SU-DHL-6 (cell line): ENCODE results near the gene ZNF662.

Experiments used
- CTCF ChIP-seq: fragments of 200-600 bp; sonication (generic); IDR thresholded peaks from one replicate; pipeline ENCODE4 v1.5.1; 2017; ENCODE audit warnings: antibody characterized with exemption, mild to moderate bottlenecking, low read length, moderate library complexity; ENCODE audit not compliant: insufficient read depth, poor library complexity, severe bottlenecking
- EZH2phosphoT487 ChIP-seq: fragments of 200-600 bp; sonication (generic), shearing (Covaris generic); conservative IDR thresholded peaks from 2 replicates; pipeline ENCODE4 v1.6.1; 2018; ENCODE audit warnings: mild to moderate bottlenecking, antibody characterized with exemption, low read length, moderate library complexity, mixed read lengths

- peak; percentile 59 for TF ChIP-seq CTCF
- TF ChIP-seq EZH2phosphoT487, result no peak
These were observed 25.1 kb upstream of the ZNF662 start for GRCh38 chr3:42880601-42881451.
